HepG2 (cell line): ENCODE measurements around the gene FLT3LG. TPM values are rescaled to one million over a fixed set of nuclear protein-coding genes. Genes with fewer than 3 reads are reported as not detected.

Experiments used
- HNF4A ChIP-seq: sonication (generic); formaldehyde crosslinking; IDR thresholded peaks from 2 replicates; pipeline ENCODE4 v1.4.0; 2020; ENCODE audit warnings: missing genetic modification reagents
- HNRNPL ChIP-seq: fragments of 200-400 bp; formaldehyde crosslinking; IDR thresholded peaks from 2 replicates; pipeline ENCODE4 v1.6.1; 2017; ENCODE audit warnings: mild to moderate bottlenecking, low read depth, low read length
- IKZF4 ChIP-seq: sonication (generic); formaldehyde crosslinking; IDR thresholded peaks from 2 replicates; pipeline ENCODE4 v1.5.1; 2020; ENCODE audit warnings: borderline replicate concordance, mild to moderate bottlenecking, low read depth, missing genetic modification reagents; ENCODE audit errors: not compliant biosample characterization
- KDM1A ChIP-seq: IDR thresholded peaks from 2 replicates; pipeline ENCODE4 v1.6.1; 2016; ENCODE audit warnings: missing compliant biosample characterization
- KLF12 ChIP-seq: sonication (generic); formaldehyde crosslinking; IDR thresholded peaks from 2 replicates; pipeline ENCODE4 v1.4.0; 2020; ENCODE audit warnings: missing genetic modification reagents, borderline replicate concordance
- NCOA5 ChIP-seq: sonication (generic); formaldehyde crosslinking; IDR thresholded peaks from 2 replicates; pipeline ENCODE4 v1.4.0; 2020; ENCODE audit warnings: missing genetic modification reagents
- NONO ChIP-seq, 2 experiments: fragments of 450-650 bp in 1 of 2; sonication (generic) in 1 of 2; formaldehyde crosslinking in 1 of 2; IDR thresholded peaks in 1 of 2; conservative IDR thresholded peaks in 1 of 2; 2 replicates each; pipeline versions ENCODE4 v1.6.1 to v1.8.0; 2017 to 2022; ENCODE audit warnings: mild to moderate bottlenecking in 1 of 2, missing genetic modification reagents in 1 of 2, moderate library complexity in 1 of 2
- PHB2 ChIP-seq: fragments of 450-650 bp; IDR thresholded peaks from 2 replicates; pipeline ENCODE4 v1.6.1; 2018; ENCODE audit not compliant: partially characterized antibody
- RBM22 ChIP-seq: fragments of 200-400 bp; formaldehyde crosslinking; optimal IDR thresholded peaks from 2 replicates; pipeline ENCODE3; 2017; ENCODE audit warnings: mild to moderate bottlenecking, low read length, moderate library complexity
- RNF2 ChIP-seq: fragments of 450-650 bp; conservative IDR thresholded peaks from 2 replicates; pipeline ENCODE4 v1.6.1; 2016; ENCODE audit warnings: low read depth
- TCF12 ChIP-seq, 2 experiments: fragments of 450-650 bp in 1 of 2; sonication (generic) in 1 of 2; formaldehyde crosslinking in 1 of 2; IDR thresholded peaks; 2 replicates each; pipeline versions ENCODE4 v1.6.1 to v1.8.0; 2017 to 2022; ENCODE audit warnings: antibody characterized with exemption in 1 of 2, mild to moderate bottlenecking in 1 of 2, missing genetic modification reagents in 1 of 2, moderate library complexity in 1 of 2
- TMF1 ChIP-seq: sonication (generic); formaldehyde crosslinking; IDR thresholded peaks from 2 replicates; pipeline ENCODE4 v1.8.1; 2022; ENCODE audit warnings: low read depth, missing genetic modification reagents
- ZFY ChIP-seq: sonication (generic); formaldehyde crosslinking; IDR thresholded peaks from 2 replicates; pipeline ENCODE4 v1.4.0; 2020; ENCODE audit warnings: missing genetic modification reagents
- ZMYM4 ChIP-seq: sonication (generic); formaldehyde crosslinking; IDR thresholded peaks from 2 replicates; pipeline ENCODE4 v1.8.1; 2023; ENCODE audit warnings: mild to moderate bottlenecking, missing genetic modification reagents
- ZNF256 ChIP-seq: sonication (generic); formaldehyde crosslinking; conservative IDR thresholded peaks from 2 replicates; pipeline ENCODE4 v1.4.0; 2020; ENCODE audit warnings: missing genetic modification reagents
- ZNF263 ChIP-seq: sonication (generic); formaldehyde crosslinking; IDR thresholded peaks from 2 replicates; pipeline ENCODE4 v1.4.0; 2020; ENCODE audit warnings: missing genetic modification reagents
- ZNF563 ChIP-seq: sonication (generic); formaldehyde crosslinking; IDR thresholded peaks from 2 replicates; pipeline ENCODE4 v1.8.0; 2022; ENCODE audit warnings: mild to moderate bottlenecking, moderate library complexity, missing genetic modification reagents
- ZNF607 ChIP-seq: sonication (generic); formaldehyde crosslinking; IDR thresholded peaks from 2 replicates; pipeline ENCODE4 v1.5.1; 2020; ENCODE audit warnings: missing genetic modification reagents, mild to moderate bottlenecking, borderline replicate concordance
- ZNF670 ChIP-seq: sonication (generic); formaldehyde crosslinking; IDR thresholded peaks from 2 replicates; pipeline ENCODE4 v1.8.0; 2022; ENCODE audit warnings: mild to moderate bottlenecking, missing genetic modification reagents, borderline replicate concordance
- ZNF777 ChIP-seq: sonication (generic); formaldehyde crosslinking; IDR thresholded peaks from 2 replicates; pipeline ENCODE4 v1.4.0; 2020; ENCODE audit warnings: missing genetic modification reagents
- ZNF878 ChIP-seq: sonication (generic); formaldehyde crosslinking; IDR thresholded peaks from 2 replicates; pipeline ENCODE4 v1.8.1; 2023; ENCODE audit warnings: mild to moderate bottlenecking, missing genetic modification reagents, moderate library complexity
- polyA plus RNA-seq, 8 experiments: library from polyadenylated mRNA; depleted of rRNA in 3 of 8; stranded (reverse) in 7 of 8; unstranded in 1 of 8; fragments of >200 nt; fragmentation: Illumina TruSeq in 4 of 8; extraction: Trizol in 4 of 8; gene quantifications; 2 replicates each; pipeline versions ENCODE4 v1.2.1 to v1.2.3, GENCODE V29; 2011 to 2016; ENCODE audit warnings: low read depth in 4 of 8, missing spikeins in 1 of 8, mixed read lengths in 1 of 8; ENCODE audit not compliant: insufficient read depth in 1 of 8
- total RNA-seq, 5 experiments: library from RNA; depleted of rRNA; stranded (reverse); fragments of >200 nt; fragmentation: Illumina TruSeq; extraction: Trizol; gene quantifications; 2 replicates each; pipeline ENCODE4 v1.2.3, GENCODE V29; 2016; ENCODE audit warnings: low read depth in 1 of 5
- TF ChIP-seq, protein P1 (sequence below), 2 experiments: sonication (generic) in 1 of 2; formaldehyde crosslinking in 1 of 2; IDR thresholded peaks; 2 replicates each; pipeline versions ENCODE4 v1.4.0 to v1.6.1; 2018 to 2020; ENCODE audit warnings: missing genetic modification reagents in 2 of 2, borderline replicate concordance in 1 of 2, low read depth in 1 of 2, mild to moderate bottlenecking in 1 of 2, missing biosample characterization in 1 of 2
- TF ChIP-seq, protein P2 (sequence below): sonication (generic); formaldehyde crosslinking; IDR thresholded peaks from 2 replicates; pipeline ENCODE4 v1.8.1; 2023; ENCODE audit warnings: mild to moderate bottlenecking, missing genetic modification reagents
- TF ChIP-seq, protein P3 (sequence below): sonication (generic); formaldehyde crosslinking; conservative IDR thresholded peaks from 2 replicates; pipeline ENCODE4 v1.4.0; 2020; ENCODE audit warnings: missing genetic modification reagents
- TF ChIP-seq, protein P4 (sequence below): sonication (generic); formaldehyde crosslinking; IDR thresholded peaks from 2 replicates; pipeline ENCODE4 v1.8.1; 2023; ENCODE audit warnings: mild to moderate bottlenecking, moderate library complexity, missing genetic modification reagents

FLT3LG gene
- total and polyA plus RNA-seq, 2 of the 13 experiments (the other 11 are each of a cell fraction or from before 2014, with no cell fraction given): 1.5 to 2.6 TPM

DNA sequence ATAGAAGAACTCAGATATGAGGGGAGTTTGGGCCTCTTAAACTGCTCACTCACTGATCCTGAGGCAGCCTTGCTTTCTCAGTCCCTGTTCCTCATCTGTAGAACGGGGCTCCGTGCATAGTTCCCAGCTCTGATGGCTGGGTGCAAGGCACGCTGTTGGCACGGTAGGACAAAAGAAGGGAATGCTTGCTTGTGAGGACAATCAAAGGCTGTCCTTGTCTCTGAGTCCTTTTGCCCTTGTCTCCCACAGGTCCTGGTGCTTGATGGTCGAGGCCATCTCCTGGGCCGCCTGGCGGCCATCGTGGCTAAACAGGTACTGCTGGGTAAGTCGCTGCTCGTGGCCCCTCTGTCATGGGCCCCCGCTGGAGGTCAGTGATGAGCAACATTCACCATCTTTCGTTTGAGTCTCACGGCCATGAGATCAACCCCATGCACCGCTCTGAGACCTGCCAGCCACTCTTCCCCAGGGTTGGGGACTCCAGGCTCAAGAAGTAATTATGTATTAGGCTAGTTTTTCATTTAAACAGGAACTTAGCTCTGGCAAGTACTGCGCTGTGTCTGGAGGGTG, 15.7 kb downstream of the FLT3LG start (continued):
- TF ChIP-seq, protein P1, sequence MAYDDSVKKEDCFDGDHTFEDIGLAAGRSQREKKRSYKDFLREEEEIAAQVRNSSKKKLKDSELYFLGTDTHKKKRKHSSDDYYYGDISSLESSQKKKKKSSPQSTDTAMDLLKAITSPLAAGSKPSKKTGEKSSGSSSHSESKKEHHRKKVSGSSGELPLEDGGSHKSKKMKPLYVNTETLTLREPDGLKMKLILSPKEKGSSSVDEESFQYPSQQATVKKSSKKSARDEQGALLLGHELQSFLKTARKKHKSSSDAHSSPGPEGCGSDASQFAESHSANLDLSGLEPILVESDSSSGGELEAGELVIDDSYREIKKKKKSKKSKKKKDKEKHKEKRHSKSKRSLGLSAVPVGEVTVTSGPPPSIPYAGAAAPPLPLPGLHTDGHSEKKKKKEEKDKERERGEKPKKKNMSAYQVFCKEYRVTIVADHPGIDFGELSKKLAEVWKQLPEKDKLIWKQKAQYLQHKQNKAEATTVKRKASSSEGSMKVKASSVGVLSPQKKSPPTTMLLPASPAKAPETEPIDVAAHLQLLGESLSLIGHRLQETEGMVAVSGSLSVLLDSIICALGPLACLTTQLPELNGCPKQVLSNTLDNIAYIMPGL (CRISPR knock-in tag; IDR thresholded peaks at IDR 0.05; ENCODE audit: borderline replicate concordance in 1 of 2, low read depth in 1 of 2): peak; percentile 83
- no peak for TF ChIP-seq IKZF4
- TF ChIP-seq RNF2: no peak
- TF ChIP-seq NCOA5 (CRISPR knock-in tag): no peak
- no peak for TF ChIP-seq ZNF607 (CRISPR knock-in tag)
- no peak; the same call in 1 of the 2 replicates for TF ChIP-seq HNRNPL
- TF ChIP-seq ZNF670 (CRISPR knock-in tag): no peak
- peak; percentile 58 for TF ChIP-seq RBM22
- no peak for TF ChIP-seq PHB2
- TF ChIP-seq KLF12 (CRISPR knock-in tag): no peak
- peak; percentile 26; the same call in 1 of the 2 replicates for TF ChIP-seq ZFY
- TF ChIP-seq ZNF563: peak; percentile 40; the same call in 1 of the 2 replicates
- TF ChIP-seq ZMYM4 (CRISPR knock-in tag): no peak
- TF ChIP-seq ZNF263: no peak
- TF ChIP-seq, protein P2, sequence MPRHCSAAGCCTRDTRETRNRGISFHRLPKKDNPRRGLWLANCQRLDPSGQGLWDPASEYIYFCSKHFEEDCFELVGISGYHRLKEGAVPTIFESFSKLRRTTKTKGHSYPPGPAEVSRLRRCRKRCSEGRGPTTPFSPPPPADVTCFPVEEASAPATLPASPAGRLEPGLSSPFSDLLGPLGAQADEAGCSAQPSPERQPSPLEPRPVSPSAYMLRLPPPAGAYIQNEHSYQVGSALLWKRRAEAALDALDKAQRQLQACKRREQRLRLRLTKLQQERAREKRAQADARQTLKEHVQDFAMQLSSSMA (CRISPR knock-in tag): no peak
- no peak for TF ChIP-seq NONO (IDR thresholded peaks at IDR 0.05)
- peak; percentile 12; the same call in 1 of the 2 replicates for TF ChIP-seq NONO (CRISPR knock-in tag; conservative IDR thresholded peaks at IDR 0.05)
- TF ChIP-seq TCF12 (IDR thresholded peaks at IDR 0.05): no peak
- no peak for TF ChIP-seq TCF12 (CRISPR knock-in tag; IDR thresholded peaks at IDR 0.05)
- TF ChIP-seq KDM1A (CRISPR knock-in tag): no peak
- TF ChIP-seq, protein P3, sequence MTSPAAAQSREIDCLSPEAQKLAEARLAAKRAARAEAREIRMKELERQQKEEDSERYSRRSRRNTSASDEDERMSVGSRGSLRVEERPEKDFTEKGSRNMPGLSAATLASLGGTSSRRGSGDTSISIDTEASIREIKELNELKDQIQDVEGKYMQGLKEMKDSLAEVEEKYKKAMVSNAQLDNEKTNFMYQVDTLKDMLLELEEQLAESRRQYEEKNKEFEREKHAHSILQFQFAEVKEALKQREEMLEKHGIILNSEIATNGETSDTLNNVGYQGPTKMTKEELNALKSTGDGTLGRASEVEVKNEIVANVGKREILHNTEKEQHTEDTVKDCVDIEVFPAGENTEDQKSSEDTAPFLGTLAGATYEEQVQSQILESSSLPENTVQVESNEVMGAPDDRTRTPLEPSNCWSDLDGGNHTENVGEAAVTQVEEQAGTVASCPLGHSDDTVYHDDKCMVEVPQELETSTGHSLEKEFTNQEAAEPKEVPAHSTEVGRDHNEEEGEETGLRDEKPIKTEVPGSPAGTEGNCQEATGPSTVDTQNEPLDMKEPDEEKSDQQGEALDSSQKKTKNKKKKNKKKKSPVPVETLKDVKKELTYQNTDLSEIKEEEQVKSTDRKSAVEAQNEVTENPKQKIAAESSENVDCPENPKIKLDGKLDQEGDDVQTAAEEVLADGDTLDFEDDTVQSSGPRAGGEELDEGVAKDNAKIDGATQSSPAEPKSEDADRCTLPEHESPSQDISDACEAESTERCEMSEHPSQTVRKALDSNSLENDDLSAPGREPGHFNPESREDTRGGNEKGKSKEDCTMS (CRISPR knock-in tag): no peak
- TF ChIP-seq ZNF878 (CRISPR knock-in tag): no peak
- no peak for TF ChIP-seq ZNF256 (CRISPR knock-in tag)
- TF ChIP-seq ZNF777: no peak
- TF ChIP-seq, protein P4, sequence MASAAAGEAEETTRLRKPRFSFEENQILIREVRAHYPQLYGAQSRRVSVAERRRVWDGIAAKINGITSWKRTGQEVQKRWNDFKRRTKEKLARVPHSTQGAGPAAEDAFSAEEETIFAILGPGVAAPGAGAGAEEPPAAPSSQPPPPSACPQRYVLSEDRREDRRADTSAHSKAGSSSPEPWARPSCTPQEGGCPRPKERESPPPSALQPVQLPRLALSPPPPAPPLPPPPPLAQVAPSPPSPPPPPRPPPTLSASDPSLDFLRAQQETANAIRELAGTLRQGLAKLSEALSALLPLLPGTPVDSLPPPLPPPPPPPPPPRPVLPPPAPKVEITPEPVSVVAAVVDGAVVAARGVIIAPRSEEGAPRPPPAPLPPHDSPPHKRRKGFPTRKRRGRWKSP: 0 out of 2 replicates have a peak, but pooled peaks have one; percentile 22
- TF ChIP-seq HNF4A (CRISPR knock-in tag): no peak
- TF ChIP-seq TMF1 (CRISPR knock-in tag): peak; percentile 80; the same call in 1 of the 2 replicates
